K562 (cell line): ENCODE data around the gene HLF. TPM values are rescaled to one million over a fixed set of nuclear protein-coding genes. Genes with fewer than 3 reads are reported as not detected.

Source experiments
- CBX5 ChIP-seq: IDR thresholded peaks from 2 replicates; pipeline ENCODE4 v1.6.1; 2014; ENCODE audit warnings: low read depth, borderline replicate concordance
- EGR1 ChIP-seq: fragments of 450-650 bp; conservative IDR thresholded peaks from 2 replicates; pipeline ENCODE4 v1.6.1; 2017; ENCODE audit warnings: mild to moderate bottlenecking
- GATAD2B ChIP-seq: fragments of 450-650 bp; IDR thresholded peaks from 2 replicates; pipeline ENCODE4 v1.6.1; 2017; ENCODE audit warnings: mild to moderate bottlenecking, borderline replicate concordance
- KDM1A ChIP-seq, 2 experiments: fragments of 450-650 bp; IDR thresholded peaks; 2 replicates each; pipeline ENCODE4 v1.6.1; 2016; ENCODE audit warnings: mild to moderate bottlenecking in 2 of 2
- KHSRP ChIP-seq: fragments of 450-650 bp; IDR thresholded peaks from 2 replicates; pipeline ENCODE4 v1.6.1; 2017
- NFRKB ChIP-seq: fragments of 450-650 bp; IDR thresholded peaks from 2 replicates; pipeline ENCODE4 v1.6.1; 2016; ENCODE audit warnings: low read depth
- NR2F6 ChIP-seq: fragments of 450-650 bp; formaldehyde crosslinking; IDR thresholded peaks from 2 replicates; pipeline ENCODE4 v1.4.0; 2020; ENCODE audit warnings: mild to moderate bottlenecking
- PHB ChIP-seq: fragments of 250-450 bp; sonication (Bioruptor Pico); IDR thresholded peaks from 2 replicates; pipeline ENCODE4 v1.5.0; 2021
- PHF21A ChIP-seq: fragments of 450-650 bp; IDR thresholded peaks from 2 replicates; pipeline ENCODE4 v1.6.1; 2017; ENCODE audit warnings: low read depth, borderline replicate concordance
- PTBP1 ChIP-seq: fragments of 200-400 bp; formaldehyde crosslinking; IDR thresholded peaks from 2 replicates; pipeline ENCODE4 v1.6.1; 2017; ENCODE audit warnings: low read depth, low read length
- TCF3 ChIP-seq: sonication (generic); formaldehyde crosslinking; IDR thresholded peaks from 2 replicates; pipeline ENCODE4 v1.4.0; 2020; ENCODE audit warnings: mild to moderate bottlenecking, missing genetic modification reagents
- ZNF232 ChIP-seq: sonication (generic); formaldehyde crosslinking; IDR thresholded peaks from 2 replicates; pipeline ENCODE4 v1.8.0; 2022; ENCODE audit warnings: mild to moderate bottlenecking, missing genetic modification reagents
- ZNF41 ChIP-seq: fragments of 250-450 bp; sonication (Bioruptor Pico); conservative IDR thresholded peaks from 2 replicates; pipeline ENCODE4 v1.4.0; 2020; ENCODE audit warnings: mild to moderate bottlenecking
- ZNF561 ChIP-seq: fragments of 450-650 bp; formaldehyde crosslinking; conservative IDR thresholded peaks from 2 replicates; pipeline ENCODE4 v1.4.0; 2020; ENCODE audit warnings: mild to moderate bottlenecking, moderate library complexity
- ZNF75A ChIP-seq: fragments of 450-650 bp; formaldehyde crosslinking; IDR thresholded peaks from 2 replicates; pipeline ENCODE4 v1.4.0; 2020; ENCODE audit warnings: mild to moderate bottlenecking
- ZNF778 ChIP-seq: fragments of 450-650 bp; formaldehyde crosslinking; IDR thresholded peaks from 2 replicates; pipeline ENCODE4 v1.4.0; 2020; ENCODE audit warnings: mild to moderate bottlenecking, moderate library complexity
- polyA plus RNA-seq, 8 experiments: library from polyadenylated mRNA; depleted of rRNA in 4 of 8; stranded (reverse) in 5 of 8; unstranded in 3 of 8; fragments of >200 nt; fragmentation: Nextera tagmentation in 2 of 8; fragmentation: Illumina TruSeq in 1 of 8; extraction: Ambion mirVana in 2 of 8; extraction: Trizol in 1 of 8; gene quantifications; 2 replicates each; pipeline versions ENCODE4 v1.2.1 to v1.2.3, GENCODE V29; 2011 to 2014; ENCODE audit warnings: inconsistent platforms in 1 of 8, missing spikeins in 1 of 8
- total RNA-seq, 7 experiments: library from RNA; depleted of rRNA in 6 of 7; stranded (reverse); fragments of >200 nt in 6 of 7; fragmentation: Illumina TruSeq in 2 of 7; extraction: Trizol in 2 of 7; gene quantifications; 2 replicates each; pipeline versions ENCODE4 v1.2.1 to v1.2.3, GENCODE V29; 2011 to 2021; ENCODE audit warnings: low replicate concordance in 1 of 7
- TF ChIP-seq, protein P1 (sequence below): fragments of 250-450 bp; sonication (Bioruptor Pico); IDR thresholded peaks from 2 replicates; pipeline ENCODE4 v1.4.0; 2020
- TF ChIP-seq, protein P2 (sequence below): IDR thresholded peaks from 2 replicates; pipeline ENCODE4 v1.6.1; 2012; ENCODE audit warnings: low read depth, low read length, improper control_type of control experiment, borderline replicate concordance
- TF ChIP-seq, protein P3 (sequence below): sonication (generic); formaldehyde crosslinking; IDR thresholded peaks from 2 replicates; pipeline ENCODE4 v1.8.1; 2023; ENCODE audit warnings: mild to moderate bottlenecking, missing genetic modification reagents
- TF ChIP-seq, protein P4 (sequence below): fragments of 450-650 bp; IDR thresholded peaks from 2 replicates; pipeline ENCODE4 v1.6.1; 2018; ENCODE audit warnings: mild to moderate bottlenecking, low read depth; ENCODE audit not compliant: partially characterized antibody
- TF ChIP-seq, protein P5 (sequence below): fragments of 450-650 bp; IDR thresholded peaks from 2 replicates; pipeline ENCODE4 v1.6.1; 2016; ENCODE audit warnings: mild to moderate bottlenecking

The HLF gene
- total and polyA plus RNA-seq, 9 of the 15 experiments (the other 6 are each of a cell fraction or from before 2014, with no cell fraction given): 0.03 to 0.24 (median 0.09) TPM

DNA sequence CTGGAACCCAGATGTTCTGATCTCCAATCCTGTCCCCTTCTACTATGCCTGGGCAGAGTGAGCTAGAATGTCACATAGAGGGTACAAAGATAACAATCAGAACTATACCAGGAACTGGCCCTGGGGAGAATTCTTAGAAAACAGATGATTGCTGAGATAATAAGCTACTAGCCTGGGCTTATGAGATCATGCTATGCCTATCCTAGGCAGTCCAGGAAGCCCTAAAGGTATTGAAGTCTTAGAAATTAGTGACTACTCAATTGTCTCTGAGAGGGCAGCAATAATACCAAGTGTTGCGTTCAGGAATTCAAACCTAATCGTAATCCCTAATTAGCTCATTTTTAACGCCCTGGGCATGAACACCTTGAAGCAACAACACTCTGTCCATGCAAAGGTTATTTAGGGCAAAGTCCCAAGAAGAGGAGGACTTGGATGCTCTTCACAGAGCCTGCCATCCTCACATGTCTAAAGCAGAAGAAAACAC lies 79.8 kb downstream of the HLF start (continued):
- TF ChIP-seq GATAD2B: peak; percentile 77; the same call in 1 of the 2 replicates
- TF ChIP-seq, protein P1, sequence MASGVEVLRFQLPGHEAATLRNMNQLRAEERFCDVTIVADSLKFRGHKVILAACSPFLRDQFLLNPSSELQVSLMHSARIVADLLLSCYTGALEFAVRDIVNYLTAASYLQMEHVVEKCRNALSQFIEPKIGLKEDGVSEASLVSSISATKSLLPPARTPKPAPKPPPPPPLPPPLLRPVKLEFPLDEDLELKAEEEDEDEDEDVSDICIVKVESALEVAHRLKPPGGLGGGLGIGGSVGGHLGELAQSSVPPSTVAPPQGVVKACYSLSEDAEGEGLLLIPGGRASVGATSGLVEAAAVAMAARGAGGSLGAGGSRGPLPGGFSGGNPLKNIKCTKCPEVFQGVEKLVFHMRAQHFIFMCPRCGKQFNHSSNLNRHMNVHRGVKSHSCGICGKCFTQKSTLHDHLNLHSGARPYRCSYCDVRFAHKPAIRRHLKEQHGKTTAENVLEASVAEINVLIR (CRISPR knock-in tag): no peak
- TF ChIP-seq ZNF232 (CRISPR knock-in tag): no peak
- TF ChIP-seq, protein P2, sequence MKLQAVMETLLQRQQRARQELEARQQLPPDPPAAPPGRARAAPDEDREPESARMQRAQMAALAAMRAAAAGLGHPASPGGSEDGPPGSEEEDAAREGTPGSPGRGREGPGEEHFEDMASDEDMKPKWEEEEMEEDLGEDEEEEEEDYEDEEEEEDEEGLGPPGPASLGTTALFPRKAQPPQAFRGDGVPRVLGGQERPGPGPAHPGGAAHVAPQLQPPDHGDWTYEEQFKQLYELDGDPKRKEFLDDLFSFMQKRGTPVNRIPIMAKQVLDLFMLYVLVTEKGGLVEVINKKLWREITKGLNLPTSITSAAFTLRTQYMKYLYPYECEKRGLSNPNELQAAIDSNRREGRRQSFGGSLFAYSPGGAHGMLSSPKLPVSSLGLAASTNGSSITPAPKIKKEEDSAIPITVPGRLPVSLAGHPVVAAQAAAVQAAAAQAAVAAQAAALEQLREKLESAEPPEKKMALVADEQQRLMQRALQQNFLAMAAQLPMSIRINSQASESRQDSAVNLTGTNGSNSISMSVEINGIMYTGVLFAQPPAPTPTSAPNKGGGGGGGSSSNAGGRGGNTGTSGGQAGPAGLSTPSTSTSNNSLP: 0 out of 2 replicates have a peak, but pooled peaks have one; percentile 59
- TF ChIP-seq NFRKB: peak; percentile 75; the same call in 1 of the 2 replicates
- TF ChIP-seq ZNF41 (CRISPR knock-in tag): no peak
- TF ChIP-seq PHF21A: peak; percentile 77; the same call in 1 of the 2 replicates
- TF ChIP-seq KDM1A (IDR thresholded peaks at IDR 0.05): peak; percentile 58 to 66; a peak in 2 of 4 replicates
- TF ChIP-seq, protein P3, sequence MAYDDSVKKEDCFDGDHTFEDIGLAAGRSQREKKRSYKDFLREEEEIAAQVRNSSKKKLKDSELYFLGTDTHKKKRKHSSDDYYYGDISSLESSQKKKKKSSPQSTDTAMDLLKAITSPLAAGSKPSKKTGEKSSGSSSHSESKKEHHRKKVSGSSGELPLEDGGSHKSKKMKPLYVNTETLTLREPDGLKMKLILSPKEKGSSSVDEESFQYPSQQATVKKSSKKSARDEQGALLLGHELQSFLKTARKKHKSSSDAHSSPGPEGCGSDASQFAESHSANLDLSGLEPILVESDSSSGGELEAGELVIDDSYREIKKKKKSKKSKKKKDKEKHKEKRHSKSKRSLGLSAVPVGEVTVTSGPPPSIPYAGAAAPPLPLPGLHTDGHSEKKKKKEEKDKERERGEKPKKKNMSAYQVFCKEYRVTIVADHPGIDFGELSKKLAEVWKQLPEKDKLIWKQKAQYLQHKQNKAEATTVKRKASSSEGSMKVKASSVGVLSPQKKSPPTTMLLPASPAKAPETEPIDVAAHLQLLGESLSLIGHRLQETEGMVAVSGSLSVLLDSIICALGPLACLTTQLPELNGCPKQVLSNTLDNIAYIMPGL: no peak
- TF ChIP-seq ZNF561 (CRISPR knock-in tag): no peak
- no peak for TF ChIP-seq KHSRP
- no peak for TF ChIP-seq PHB (CRISPR knock-in tag)
- TF ChIP-seq NR2F6 (CRISPR knock-in tag): no peak
- TF ChIP-seq ZNF75A (CRISPR knock-in tag): no peak
- TF ChIP-seq TCF3 (CRISPR knock-in tag): peak; percentile 58
- TF ChIP-seq CBX5: no peak
- TF ChIP-seq, protein P4, sequence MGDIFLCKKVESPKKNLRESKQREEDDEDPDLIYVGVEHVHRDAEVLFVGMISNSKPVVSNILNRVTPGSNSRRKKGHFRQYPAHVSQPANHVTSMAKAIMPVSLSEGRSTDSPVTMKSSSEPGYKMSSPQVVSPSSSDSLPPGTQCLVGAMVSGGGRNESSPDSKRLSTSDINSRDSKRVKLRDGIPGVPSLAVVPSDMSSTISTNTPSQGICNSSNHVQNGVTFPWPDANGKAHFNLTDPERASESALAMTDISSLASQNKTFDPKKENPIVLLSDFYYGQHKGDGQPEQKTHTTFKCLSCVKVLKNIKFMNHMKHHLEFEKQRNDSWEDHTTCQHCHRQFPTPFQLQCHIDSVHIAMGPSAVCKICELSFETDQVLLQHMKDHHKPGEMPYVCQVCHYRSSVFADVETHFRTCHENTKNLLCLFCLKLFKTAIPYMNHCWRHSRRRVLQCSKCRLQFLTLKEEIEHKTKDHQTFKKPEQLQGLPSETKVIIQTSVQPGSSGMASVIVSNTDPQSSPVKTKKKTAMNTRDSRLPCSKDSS: no peak
- TF ChIP-seq, protein P5, sequence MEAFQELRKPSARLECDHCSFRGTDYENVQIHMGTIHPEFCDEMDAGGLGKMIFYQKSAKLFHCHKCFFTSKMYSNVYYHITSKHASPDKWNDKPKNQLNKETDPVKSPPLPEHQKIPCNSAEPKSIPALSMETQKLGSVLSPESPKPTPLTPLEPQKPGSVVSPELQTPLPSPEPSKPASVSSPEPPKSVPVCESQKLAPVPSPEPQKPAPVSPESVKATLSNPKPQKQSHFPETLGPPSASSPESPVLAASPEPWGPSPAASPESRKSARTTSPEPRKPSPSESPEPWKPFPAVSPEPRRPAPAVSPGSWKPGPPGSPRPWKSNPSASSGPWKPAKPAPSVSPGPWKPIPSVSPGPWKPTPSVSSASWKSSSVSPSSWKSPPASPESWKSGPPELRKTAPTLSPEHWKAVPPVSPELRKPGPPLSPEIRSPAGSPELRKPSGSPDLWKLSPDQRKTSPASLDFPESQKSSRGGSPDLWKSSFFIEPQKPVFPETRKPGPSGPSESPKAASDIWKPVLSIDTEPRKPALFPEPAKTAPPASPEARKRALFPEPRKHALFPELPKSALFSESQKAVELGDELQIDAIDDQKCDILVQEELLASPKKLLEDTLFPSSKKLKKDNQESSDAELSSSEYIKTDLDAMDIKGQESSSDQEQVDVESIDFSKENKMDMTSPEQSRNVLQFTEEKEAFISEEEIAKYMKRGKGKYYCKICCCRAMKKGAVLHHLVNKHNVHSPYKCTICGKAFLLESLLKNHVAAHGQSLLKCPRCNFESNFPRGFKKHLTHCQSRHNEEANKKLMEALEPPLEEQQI: no peak
- no peak for TF ChIP-seq PTBP1
- TF ChIP-seq ZNF778 (CRISPR knock-in tag): no peak
- no peak for TF ChIP-seq EGR1
